ENCODE measurements around the gene POU3F1. TPM values are rescaled to one million over a fixed set of nuclear protein-coding genes. Genes with fewer than 3 reads are reported as not detected.

POU3F1 gene
- total RNA-seq, 1 experiment from 2014 or later = 5.8 TPM

GRCh38 chr1:37997256-37998088, 49.1 kb downstream of the POU3F1 start:
- Histone ChIP-seq H3K18ac (ENCODE audit: insufficient read length, low read depth, low read length) (no peak overlapping the region), H4K5ac (ENCODE audit: insufficient read length, low read depth, low read length) (no peak overlapping the region), H3K79me2 (ENCODE audit: insufficient read depth, low read length) (no peaks in the 10 kb centered on the region; the same call in 1 of the 2 replicates), H2BK12ac (ENCODE audit: insufficient read length, low read depth, low read length) (no peak overlapping the region), H3K27me3 (ENCODE audit: insufficient read depth, low read length) (no peaks in the 10 kb centered on the region), H2AK5ac (ENCODE audit: insufficient read length, low read length) (no peak overlapping the region), H2BK15ac (ENCODE audit: low read depth, low read length) (no peak overlapping the region), H3K79me1 (ENCODE audit: insufficient read depth, low read depth, low read length, poor library complexity, severe bottlenecking) (no peaks in the 10 kb centered on the region), H3K23ac (ENCODE audit: insufficient read length, low read depth, low read length) (no peak overlapping the region), H3K23me2 (ENCODE audit: insufficient read length, low read depth, low read length, poor library complexity, severe bottlenecking) (peaks cover 13% of the 10 kb centered on the region), H3K27ac (ENCODE audit: insufficient read length, low read depth, low read length) (no peak overlapping the region), H3K4me2 (ENCODE audit: insufficient read depth, insufficient read length, low read length) (no peak overlapping the region), H3K4me1 (ENCODE audit: insufficient read depth, low read length) (peaks cover 25% of the 10 kb centered on the region), H3K9me3 (ENCODE audit: control insufficient read depth, low read depth, low read length) (no peaks in the 10 kb centered on the region), H2BK20ac (ENCODE audit: low read depth, low read length, poor library complexity, severe bottlenecking) (no peak overlapping the region), H3K9ac (ENCODE audit: extremely low read depth, insufficient read length, low read length) (no peak overlapping the region), H3K56ac (ENCODE audit: insufficient read length, low read depth, low read length) (no peak overlapping the region), H2BK120ac (ENCODE audit: low read depth, low read length, poor library complexity, severe bottlenecking) (no peak overlapping the region), H3K4ac (ENCODE audit: low read depth, low read length) (no peak overlapping the region), H4K91ac (ENCODE audit: insufficient read length, low read depth, low read length) (no peak overlapping the region), H2AFZ (ENCODE audit: low read length) (no peak overlapping the region), H4K8ac (replicated peaks; ENCODE audit: insufficient read length, low read depth, low read length) (no peak overlapping the region), H3T11ph (ENCODE audit: low read length) (no peak overlapping the region), H4K20me1 (ENCODE audit: control insufficient read depth, insufficient read depth, insufficient read length) (no peaks in the 10 kb centered on the region), H3K14ac (ENCODE audit: insufficient read depth, low read length) (no peak overlapping the region), H2BK5ac (ENCODE audit: insufficient read length, low read length) (no peak overlapping the region)
- Mint-ChIP-seq H3K4me3 (peak overlapping the region in 1 of 2 experiments; percentile 80; a peak in 2 of 5 replicates), H3K27me3 (ENCODE audit: low read depth) (no peaks in the 10 kb centered on the region), H3K4me1 (peaks cover 39 to 47% of the 10 kb centered on the region in 2 experiments), H3K36me3 (ENCODE audit: insufficient read depth in 1 of 3, low read depth in 3 of 3) (peaks cover 17 to 35% (median 32%) of the 10 kb centered on the region in 3 experiments), H3K27ac (peak overlapping the region in 2 of 3 experiments; percentile 93; a peak in 4 of 7 replicates), H3K9me3 (no peaks in the 10 kb centered on the region)
- TF ChIP-seq, protein P1, sequence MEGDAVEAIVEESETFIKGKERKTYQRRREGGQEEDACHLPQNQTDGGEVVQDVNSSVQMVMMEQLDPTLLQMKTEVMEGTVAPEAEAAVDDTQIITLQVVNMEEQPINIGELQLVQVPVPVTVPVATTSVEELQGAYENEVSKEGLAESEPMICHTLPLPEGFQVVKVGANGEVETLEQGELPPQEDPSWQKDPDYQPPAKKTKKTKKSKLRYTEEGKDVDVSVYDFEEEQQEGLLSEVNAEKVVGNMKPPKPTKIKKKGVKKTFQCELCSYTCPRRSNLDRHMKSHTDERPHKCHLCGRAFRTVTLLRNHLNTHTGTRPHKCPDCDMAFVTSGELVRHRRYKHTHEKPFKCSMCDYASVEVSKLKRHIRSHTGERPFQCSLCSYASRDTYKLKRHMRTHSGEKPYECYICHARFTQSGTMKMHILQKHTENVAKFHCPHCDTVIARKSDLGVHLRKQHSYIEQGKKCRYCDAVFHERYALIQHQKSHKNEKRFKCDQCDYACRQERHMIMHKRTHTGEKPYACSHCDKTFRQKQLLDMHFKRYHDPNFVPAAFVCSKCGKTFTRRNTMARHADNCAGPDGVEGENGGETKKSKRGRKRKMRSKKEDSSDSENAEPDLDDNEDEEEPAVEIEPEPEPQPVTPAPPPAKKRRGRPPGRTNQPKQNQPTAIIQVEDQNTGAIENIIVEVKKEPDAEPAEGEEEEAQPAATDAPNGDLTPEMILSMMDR (conservative IDR thresholded peaks at IDR 0.05) = no peak
- no CpG with 5 or more reads among the region's 25 CpGs for WGBS (ENCODE audit: extremely low coverage, insufficient read length, low lambda C conversion rate)
- no peak for DNase-seq

All from H9 (cell line).